Right ventricle myocardium superior (tissue), 1 donor: ENCODE data around the gene BBIP1. TPM values are rescaled to one million over a fixed set of nuclear protein-coding genes. Genes with fewer than 3 reads are reported as not detected.
A peak's percentile ranks its signal among the peaks of the same experiment; 100 is the strongest.
"Not testable (repeated sequence)": the region's sequence is repeated elsewhere in the genome, so short reads cannot be mapped to it uniquely, and the experiment has no call there.

Source experiments
- ATAC-seq: fragments of 200-7000 bp; cut with Tn5 transposase; one replicate; pipeline ENCODE4 v1.9.1; 2020; ENCODE audit warnings: mild to moderate bottlenecking; ENCODE audit not compliant: poor library complexity
- DNase-seq: peaks from one replicate; pipeline ENCODE4 v3.0.0-alpha.2; 2020
- intact Hi-C: fragments of 100-400 bp; cut with DNase I; formaldehyde crosslinking; loops from one replicate; pipeline ENCODE4 v1.11.2; 2022
- total RNA-seq: library from RNA; stranded (reverse); fragmentation: NEBNext Ultra II Directional; extraction: Animal tissue kit (Norgen Biotek cat#: 25700); gene quantifications from one replicate; pipeline ENCODE4 v1.2.1, GENCODE V29; 2021
- donor health status: DM: no; HTN: yes; CAD: no; lungs with severe emphysema.

Gene BBIP1
- total RNA-seq, 1 donor from 2014 or later = 16.0 TPM

- no peak for ATAC-seq
- no peak for DNase-seq
- intact Hi-C loops = no loop called here
Observed at GRCh38 chr10:110868981-110869380, 50.0 kb downstream of the BBIP1 start.

GRCh38 chr10:110867807-110868465 is 51.0 kb downstream of the BBIP1 start:
- ATAC-seq (no peak), DNase-seq (no peak)
- intact Hi-C loops = no loop called here

GRCh38 chr10:110867011-110867806 is 51.8 kb downstream of the BBIP1 start:
- intact Hi-C loops = not testable (repeated sequence)

GRCh38 chr10:110865809-110866482 is 53.0 kb downstream of the BBIP1 start:
- DNase-seq = no peak
- ATAC-seq = no peak
- intact Hi-C loops = no loop called here

More at GRCh38 chr10:110867011-110867806, 51.8 kb downstream of the BBIP1 start:
- ATAC-seq, DNase-seq: not testable (repeated sequence)

- intact Hi-C loops = no loop called here
- DNase-seq = no peak
- peak; percentile 52 for ATAC-seq
Observed at GRCh38 chr10:110865186-110865808, 53.7 kb downstream of the BBIP1 start.

- intact Hi-C loops = no loop called here
- ATAC-seq (peak; percentile 36), DNase-seq (no peak)
Observed at GRCh38 chr10:110864662-110865140, 54.3 kb downstream of the BBIP1 start.

- DNase-seq (no peak), ATAC-seq (no peak)
- intact Hi-C loops = no loop called here
Observed at GRCh38 chr10:110863956-110864355, 55.0 kb downstream of the BBIP1 start.

GRCh38 chr10:110863361-110863760 is 55.6 kb downstream of the BBIP1 start:
- intact Hi-C loops = no loop called here
- no peak for DNase-seq
- ATAC-seq = no peak

GRCh38 chr10:110862961-110863360 is 56.0 kb downstream of the BBIP1 start:
- DNase-seq (no peak), ATAC-seq (no peak)
- intact Hi-C loops = no loop called here

- ATAC-seq (no peak), DNase-seq (no peak)
- intact Hi-C loops = no loop called here
Observed at GRCh38 chr10:110861930-110862649, 56.9 kb downstream of the BBIP1 start.

- no peak for ATAC-seq
- no peak for DNase-seq
- intact Hi-C loops = no loop called here
Observed at GRCh38 chr10:110861476-110861875, 57.5 kb downstream of the BBIP1 start.

- intact Hi-C loops = no loop called here
- no peak for DNase-seq
- no peak for ATAC-seq
Observed at GRCh38 chr10:110860576-110861241, 58.3 kb downstream of the BBIP1 start.

GRCh38 chr10:110859973-110860376 is 59.0 kb downstream of the BBIP1 start:
- intact Hi-C loops = no loop called here
- DNase-seq (no peak), ATAC-seq (peak; percentile 51)

GRCh38 chr10:110859206-110859972 is 59.6 kb downstream of the BBIP1 start:
- intact Hi-C loops = no loop called here
- ATAC-seq (peak; percentile 34), DNase-seq (no peak)

- DNase-seq (no peak), ATAC-seq (peak; percentile 9)
- intact Hi-C loops = no loop called here
Observed at GRCh38 chr10:110858297-110858934, 60.6 kb downstream of the BBIP1 start.

GRCh38 chr10:110857265-110858171 is 61.5 kb downstream of the BBIP1 start:
- intact Hi-C loops = no loop called here
- peak; percentile 72 for ATAC-seq
- DNase-seq = no peak
